CD4-positive, alpha-beta T cell treated with Interleukin-6 for 4 hours (primary cell): ENCODE results near the gene CD300H.

ENCODE experiments used
- DNase-seq: peaks from one replicate; pipeline ENCODE4 v3.0.0-alpha.2; 2020; ENCODE audit warnings: mixed read lengths

The CD300H gene

GRCh38 chr17:74567397-74567796 lies at the start of gene CD300H:
Gene CD300H, minus strand, starts transcription at chr17:74567509.
- no peak for DNase-seq

- DNase-seq, result no peak
These were observed 49.4 kb upstream of the CD300H start for GRCh38 chr17:74616696-74617095.

GRCh38 chr17:74612046-74612445 lies 44.7 kb upstream of the CD300H start:
- DNase-seq, result no peak

GRCh38 chr17:74610108-74610507 lies 42.8 kb upstream of the CD300H start:
- DNase-seq, result no peak

- DNase-seq, result no peak
These were observed 41.2 kb upstream of the CD300H start for GRCh38 chr17:74608511-74608910.

GRCh38 chr17:74607221-74607620 lies 39.9 kb upstream of the CD300H start:
- no peak for DNase-seq

- no peak for DNase-seq
These were observed 38.7 kb upstream of the CD300H start for GRCh38 chr17:74606050-74606449.

- no peak for DNase-seq
These were observed 38.1 kb upstream of the CD300H start for GRCh38 chr17:74605361-74605760.

- DNase-seq, result no peak
These were observed 37.5 kb upstream of the CD300H start for GRCh38 chr17:74604761-74605160.

GRCh38 chr17:74604200-74604599 lies 36.9 kb upstream of the CD300H start:
- no peak for DNase-seq

GRCh38 chr17:74603746-74604145 lies 36.4 kb upstream of the CD300H start:
- DNase-seq, result no peak

GRCh38 chr17:74603037-74603635 lies 35.8 kb upstream of the CD300H start:
- DNase-seq, result no peak

GRCh38 chr17:74601944-74602572 lies 34.7 kb upstream of the CD300H start:
- peak; percentile 35 for DNase-seq

GRCh38 chr17:74599448-74599939 lies 32.2 kb upstream of the CD300H start:
- DNase-seq, result no peak

GRCh38 chr17:74599023-74599399 lies 31.7 kb upstream of the CD300H start:
- no peak for DNase-seq

- DNase-seq, result no peak
These were observed 31.2 kb upstream of the CD300H start for GRCh38 chr17:74598346-74599022.

GRCh38 chr17:74597069-74597790 lies 29.9 kb upstream of the CD300H start:
- DNase-seq, result no peak

GRCh38 chr17:74595037-74595750 lies 27.9 kb upstream of the CD300H start:
- no peak for DNase-seq

GRCh38 chr17:74592087-74592990 lies 25.0 kb upstream of the CD300H start, which contains the start of gene CD300LD:
Gene CD300LD, minus strand, starts transcription at chr17:74592283. Its CDS starts 81 bp downstream, at chr17:74592202.
- DNase-seq, result peak; percentile 23

- no peak for DNase-seq
These were observed 24.2 kb upstream of the CD300H start for GRCh38 chr17:74591503-74591902.

GRCh38 chr17:74585711-74586110 lies 18.4 kb upstream of the CD300H start:
- no peak for DNase-seq
